Activated CD4-positive, alpha-beta T cell treated with anti-CD3 and anti-CD28 coated beads for 48 hours (primary cell): Measurements from ENCODE around the gene ZNF423.

ENCODE experiments used
- DNase-seq: peaks from one replicate; pipeline ENCODE4 v3.0.0-alpha.2; 2020

ZNF423 gene

DNA sequence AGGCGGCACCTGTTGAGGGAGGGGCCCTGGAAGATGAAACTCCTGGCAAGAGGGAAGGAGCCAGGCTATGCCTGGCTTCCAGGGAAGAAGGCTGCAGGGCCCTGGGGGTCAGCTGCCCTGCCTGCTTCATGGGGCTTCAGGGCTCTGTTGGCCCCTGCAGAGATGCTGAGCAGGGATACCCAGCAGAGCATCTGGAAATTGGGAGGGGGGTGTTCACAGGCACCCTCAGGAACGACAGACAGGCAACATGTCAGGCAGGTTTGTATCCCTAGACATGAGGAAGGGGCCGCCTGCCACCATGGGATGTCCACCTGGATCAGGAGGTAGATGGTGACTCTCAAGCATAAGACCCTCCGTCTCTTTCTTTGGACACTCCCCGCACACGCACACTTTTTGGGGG, 13.8 kb upstream of the ZNF423 start:
- no peak for DNase-seq

DNA sequence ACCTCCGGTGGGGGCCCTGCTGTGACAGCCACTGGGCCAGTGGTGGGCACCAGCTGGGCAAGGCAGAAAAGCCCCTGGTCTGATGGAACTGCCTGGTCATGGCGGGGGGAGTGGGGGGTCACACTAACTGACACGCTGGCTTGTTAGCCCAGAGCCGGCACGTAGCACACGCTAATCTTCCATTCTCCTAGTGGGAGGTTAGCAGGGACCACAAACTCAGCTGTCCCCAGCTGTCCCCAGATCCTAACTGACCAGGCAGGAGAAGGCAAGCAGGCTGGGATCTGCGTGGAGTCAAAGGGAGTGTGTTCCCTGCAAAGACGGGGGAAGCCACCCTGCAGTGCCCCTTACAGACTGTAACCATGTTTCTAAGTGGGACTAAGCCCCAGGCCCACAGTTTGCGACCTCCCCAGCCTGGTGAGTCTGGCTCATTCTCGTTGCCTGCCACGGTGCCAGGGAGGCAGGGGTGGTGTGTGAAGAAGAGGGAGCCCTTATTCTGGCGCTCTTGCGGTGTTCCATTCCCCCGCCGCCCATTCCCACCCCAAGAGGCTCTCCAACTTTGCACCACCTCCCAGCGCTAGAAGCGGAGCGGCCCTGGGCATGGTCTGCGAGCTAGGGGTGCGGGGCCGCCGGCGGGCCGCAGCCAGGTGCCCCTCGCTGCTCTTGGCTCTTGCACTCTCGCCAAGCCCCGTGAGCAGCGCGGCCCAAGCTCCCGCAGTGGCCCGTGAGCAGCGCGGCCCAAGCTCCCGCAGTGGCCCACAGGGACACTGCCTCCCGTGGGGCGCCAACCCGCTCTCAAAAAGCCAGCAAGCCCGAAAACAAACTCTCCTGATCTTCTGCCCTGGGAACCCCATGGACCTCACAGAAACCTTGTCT, 12.1 kb upstream of the ZNF423 start:
- no peak for DNase-seq

DNA sequence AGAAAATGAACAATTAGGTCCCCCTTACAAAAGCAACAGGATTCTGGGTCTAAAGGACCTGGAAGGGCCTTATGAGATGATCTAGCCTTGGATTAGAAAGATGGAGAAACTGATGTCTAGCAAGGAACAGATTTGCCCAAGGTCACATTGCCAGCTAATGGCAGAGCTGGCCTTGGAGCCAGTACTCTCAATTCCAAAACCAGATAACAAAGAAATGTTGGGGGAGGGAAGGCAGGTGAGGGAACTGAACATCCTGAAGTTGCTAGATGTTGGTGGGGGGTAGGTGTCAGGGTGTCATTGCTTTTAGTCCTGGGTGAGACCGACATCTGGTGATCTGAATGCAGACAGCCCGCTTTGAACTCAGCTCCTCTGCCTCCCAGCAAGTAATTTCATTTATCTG, 11.3 kb upstream of the ZNF423 start:
- no peak for DNase-seq

DNA sequence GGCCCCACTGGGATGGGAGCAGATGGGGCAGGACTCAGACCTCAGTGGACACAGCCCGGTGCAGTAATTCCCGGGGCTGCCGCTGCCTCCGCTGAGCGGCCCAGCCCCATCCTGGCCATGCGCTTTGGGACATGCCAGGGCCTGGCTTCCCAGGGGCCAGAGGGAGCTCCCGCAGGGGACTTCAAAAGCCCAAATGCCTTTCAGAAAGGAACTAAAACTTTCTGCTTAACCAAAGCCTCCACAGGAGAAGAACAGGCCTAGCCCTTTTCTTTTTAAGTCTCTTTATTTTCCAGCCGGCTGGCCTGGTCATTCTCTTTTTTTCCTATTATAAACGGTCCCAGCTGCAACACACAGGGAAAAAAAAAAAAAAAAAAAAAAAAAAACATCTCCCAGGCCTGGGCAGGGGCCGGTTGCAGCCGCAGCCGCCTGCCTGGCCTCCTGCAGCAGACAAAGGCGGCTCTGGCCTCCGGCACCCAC, 10.7 kb upstream of the ZNF423 start:
- no peak for DNase-seq

DNA sequence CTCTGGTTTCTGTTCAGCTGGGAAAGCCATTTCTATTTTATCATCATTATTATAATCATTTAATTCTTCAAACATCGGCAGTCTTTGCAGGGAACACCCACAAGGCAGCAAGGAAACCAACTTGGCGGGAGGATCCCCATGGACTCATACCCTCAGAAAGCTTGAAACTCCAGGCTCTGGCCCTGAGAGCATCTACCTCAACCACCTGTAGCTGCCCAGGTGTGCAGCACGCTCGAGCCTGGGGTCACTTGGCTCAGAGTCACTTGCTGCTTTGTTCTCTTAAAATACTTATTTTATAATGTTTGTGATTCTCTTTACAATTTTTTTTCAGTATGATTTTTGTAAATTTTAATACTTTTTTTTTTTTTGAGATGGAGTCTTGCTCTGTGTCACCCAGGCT, 6.8 kb upstream of the ZNF423 start:
- no peak for DNase-seq

DNA sequence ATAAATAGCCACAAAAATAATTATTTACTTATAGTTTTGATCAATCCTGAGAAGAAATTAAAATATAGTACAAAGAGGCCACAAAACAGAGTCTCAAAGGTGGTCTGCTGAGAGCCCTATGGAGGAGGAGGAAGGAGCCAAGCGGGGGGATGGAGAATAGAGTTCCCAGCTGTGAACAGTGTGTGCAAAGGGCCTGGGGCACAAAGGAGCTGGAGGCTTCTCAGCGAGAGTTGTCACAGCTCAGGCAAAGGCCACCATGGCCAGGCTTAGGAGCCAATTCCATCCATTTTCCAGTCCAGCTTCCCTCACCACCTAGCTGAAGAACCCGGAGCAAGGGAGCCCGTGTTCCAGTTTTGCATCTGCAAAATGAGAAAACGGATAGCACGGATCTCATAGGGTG, 5.4 kb upstream of the ZNF423 start:
- DNase-seq, result no peak

DNA sequence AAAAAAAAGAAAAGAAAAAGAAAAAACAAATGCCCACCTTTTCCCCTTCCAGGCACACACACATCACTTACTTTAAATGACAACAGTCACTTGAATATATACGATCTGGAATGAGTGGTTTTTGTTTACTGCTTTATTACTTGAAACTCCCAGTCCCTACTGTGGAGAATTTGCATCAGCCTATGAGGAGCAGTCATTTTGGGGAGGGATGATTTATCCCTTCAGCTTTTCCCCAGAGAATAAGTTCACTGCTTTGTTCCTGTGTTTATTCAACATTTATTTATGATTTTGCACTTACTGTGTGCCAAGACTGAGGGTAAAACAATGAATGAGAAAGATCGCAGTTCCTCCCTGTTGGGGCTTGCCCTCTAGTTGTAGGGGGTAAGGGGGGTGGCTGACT, 4.7 kb upstream of the ZNF423 start:
- DNase-seq, result no peak

DNA sequence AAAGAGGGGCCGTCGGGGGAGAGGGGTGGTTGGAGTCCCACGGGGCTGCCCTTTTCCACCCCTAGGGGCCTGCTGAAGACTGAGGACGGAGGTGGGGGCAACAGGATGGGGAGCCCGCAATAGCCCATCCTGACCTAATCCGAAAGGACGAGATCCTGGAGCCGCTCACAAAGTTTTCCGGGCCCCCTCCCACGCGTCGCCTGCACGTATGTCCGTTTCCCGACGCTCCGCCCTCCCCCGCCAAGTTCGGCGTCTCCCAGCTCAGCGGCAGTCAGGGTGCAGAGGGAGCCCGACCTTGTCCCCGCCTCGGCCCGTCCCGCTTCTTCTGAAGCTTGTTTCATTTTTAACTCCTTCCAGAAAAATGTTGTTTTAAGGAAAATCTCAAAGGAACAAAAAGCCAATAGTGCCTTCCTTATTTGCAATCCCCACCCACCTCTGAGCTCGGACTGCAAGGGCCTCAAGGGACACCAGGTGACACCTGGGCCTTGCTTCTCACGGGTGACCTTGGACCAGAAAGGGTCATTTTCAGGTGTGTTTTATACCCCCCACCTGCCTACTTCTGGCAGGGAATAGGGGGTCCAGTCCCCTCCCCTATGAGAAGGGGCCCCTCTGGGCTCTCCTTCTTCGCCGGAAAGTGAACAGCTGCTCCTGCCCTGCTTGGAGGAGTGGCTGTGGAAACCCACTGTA, 3.4 kb upstream of the ZNF423 start:
- no peak for DNase-seq

DNA sequence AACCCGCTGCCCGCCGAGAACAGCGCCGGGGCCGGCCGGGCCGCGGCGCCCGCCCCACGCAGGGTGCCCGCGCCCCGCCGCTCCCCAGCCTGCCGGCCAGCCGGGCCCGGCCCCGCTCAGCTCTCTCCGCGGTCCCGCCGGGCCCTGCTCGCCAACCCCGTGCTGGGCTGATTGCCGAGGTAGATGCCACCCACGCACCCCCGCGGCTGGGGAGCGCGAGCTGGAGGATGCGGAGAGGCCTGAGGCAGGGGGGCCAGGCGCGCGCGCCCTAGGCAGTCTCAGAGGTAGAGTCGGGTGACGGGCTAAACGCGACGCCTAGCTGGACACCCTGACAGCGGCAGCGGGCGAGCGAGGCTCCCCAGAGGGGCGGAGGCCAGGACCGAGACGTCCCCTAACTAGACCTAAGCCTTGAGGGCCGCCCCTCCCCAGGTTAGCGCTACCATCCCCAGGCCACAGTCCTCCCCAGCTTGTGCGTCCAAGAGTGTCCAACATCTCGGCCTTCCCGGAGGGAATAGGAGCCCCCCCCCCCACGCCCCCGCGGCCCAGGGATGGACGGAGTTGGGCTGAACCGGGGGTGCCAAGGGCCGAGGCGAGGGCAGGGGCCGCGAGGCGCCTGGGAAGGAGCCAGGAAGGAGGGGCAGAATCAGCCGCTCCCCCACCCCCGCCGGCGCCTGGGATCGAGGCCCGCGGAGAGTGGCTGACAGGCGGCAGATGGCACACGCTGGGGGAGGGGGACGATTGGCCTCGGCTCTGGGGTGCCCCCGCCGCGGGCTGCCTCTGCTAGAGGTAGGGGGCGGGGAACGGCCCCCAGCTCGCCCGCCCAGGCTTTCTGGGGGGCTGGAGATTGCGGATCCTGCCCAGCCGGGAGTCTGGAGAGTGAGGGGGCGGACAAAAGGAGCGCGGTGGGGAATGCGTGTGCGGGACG, 2.5 kb upstream of the ZNF423 start:
- peak; percentile 61 for DNase-seq

DNA sequence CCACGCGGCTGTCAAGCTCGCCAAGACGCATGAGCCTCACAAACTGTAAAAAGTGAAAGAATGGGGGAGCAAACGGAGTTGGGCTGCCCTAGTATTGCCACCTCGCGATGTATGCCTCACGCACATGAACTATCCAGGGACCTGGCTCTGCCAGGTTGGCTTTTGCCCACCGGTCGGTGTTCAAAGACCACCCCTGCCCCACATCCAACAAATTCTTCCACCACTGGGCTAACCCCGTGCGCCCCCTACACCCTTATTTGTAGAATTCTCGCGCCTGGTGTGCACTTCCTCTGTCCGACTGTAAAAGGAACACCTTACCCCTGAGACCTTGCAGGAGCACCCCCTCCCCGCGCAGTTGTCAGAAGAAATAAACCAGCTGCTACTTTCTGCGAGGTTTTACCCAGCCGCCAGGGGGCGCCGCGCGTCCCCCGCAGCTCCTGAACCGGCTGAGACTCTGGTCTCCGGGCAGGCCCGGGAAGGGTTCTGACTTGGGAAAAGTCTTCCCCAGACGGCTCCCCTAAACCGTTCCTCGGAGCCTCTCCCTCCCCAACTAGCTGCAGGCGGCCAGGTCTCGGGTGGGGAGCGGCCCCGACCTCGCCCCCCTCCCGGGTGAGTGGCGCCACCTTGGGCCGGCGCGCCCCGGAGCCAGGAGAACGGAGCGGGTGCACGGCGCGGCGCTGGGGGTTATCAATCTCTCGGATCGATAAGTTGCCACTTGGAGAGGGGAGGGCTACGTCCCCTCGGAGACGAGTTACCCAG, 1.7 kb upstream of the ZNF423 start:
- peak; percentile 66 for DNase-seq

DNA sequence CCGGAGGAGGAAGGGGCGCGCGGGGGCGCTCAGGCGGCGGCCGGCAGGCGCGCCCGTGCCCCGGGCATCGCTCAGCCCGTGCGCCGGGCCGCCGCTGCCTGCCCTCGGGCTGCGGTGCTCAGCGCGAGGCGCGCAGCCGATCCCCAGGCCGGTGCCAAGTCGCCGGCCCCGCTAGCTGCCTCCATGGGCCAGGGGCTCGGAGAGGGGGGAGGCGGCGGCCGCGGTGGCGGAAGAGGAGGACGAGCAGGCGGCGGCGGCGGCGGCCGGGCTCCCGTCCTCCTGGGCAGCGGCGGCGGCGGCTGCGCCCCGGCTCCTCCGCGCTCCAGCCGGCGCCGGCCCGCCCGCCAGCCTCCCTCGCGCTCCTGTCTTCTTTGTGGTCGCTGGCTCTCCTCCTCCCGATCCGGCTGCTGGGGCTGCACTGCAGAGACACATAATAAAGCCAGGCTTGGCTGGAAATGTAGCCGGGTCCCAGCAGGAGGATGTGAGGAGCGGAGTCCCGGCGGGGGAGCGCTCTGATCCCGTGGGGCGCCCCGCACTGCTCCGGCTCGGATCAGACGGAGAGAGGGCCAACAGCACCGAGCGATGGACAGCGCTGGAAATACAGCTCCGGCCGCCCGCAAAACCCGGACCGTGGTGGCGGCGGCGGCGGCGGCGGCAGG, 889 bp upstream of the ZNF423 start:
- DNase-seq, result peak; percentile 39

DNA sequence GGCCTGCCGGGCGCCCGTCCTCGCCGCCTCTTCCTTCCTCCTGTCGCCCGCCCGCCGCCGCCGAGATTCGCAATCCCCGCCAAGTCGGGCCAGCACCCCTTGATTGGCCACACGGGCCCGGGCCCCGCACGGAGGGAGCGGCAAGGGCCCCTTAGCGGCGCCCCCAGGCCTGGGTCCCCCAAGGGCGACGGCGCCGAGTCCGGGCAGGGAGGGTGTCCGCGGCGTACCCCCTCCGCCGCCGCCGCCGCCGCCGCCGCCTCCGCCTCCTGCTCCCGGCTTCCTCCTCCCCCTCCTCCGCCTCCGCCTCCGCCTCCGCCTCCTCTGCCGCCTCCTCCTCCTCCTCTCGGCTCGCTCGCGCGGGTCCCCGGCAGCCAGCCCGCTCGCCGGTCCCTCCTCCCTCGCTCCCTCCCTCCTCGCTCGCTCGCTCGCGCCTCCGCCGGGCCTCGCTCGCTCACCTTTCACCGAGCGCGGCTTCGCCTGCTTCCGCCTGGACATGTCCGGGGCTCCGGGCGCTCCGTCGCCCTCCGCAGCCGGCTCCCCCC, 561 bp downstream of the ZNF423 start:
- peak; percentile 38 for DNase-seq

DNA sequence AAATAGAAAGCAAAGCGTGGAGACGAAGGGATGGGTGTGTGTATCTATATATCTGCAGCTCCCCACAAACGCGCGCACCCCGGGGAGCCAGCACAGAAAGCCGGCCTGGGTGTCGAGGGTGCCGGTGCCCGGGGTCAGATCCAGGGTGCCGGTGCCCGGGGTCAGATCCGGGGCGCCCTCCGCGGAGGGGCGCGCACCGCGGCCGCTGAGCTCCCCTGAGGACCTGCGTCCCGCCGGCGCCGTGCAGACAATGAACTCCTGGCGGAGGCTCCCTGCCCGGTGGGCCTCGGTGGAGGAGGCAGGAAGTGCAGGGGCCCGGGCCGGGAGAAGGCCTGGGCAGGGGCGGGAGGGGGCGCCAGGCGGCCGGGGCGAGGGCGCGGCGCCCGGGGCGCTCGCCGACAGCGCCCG, 1.1 kb downstream of the ZNF423 start:
- DNase-seq, result no peak

DNA sequence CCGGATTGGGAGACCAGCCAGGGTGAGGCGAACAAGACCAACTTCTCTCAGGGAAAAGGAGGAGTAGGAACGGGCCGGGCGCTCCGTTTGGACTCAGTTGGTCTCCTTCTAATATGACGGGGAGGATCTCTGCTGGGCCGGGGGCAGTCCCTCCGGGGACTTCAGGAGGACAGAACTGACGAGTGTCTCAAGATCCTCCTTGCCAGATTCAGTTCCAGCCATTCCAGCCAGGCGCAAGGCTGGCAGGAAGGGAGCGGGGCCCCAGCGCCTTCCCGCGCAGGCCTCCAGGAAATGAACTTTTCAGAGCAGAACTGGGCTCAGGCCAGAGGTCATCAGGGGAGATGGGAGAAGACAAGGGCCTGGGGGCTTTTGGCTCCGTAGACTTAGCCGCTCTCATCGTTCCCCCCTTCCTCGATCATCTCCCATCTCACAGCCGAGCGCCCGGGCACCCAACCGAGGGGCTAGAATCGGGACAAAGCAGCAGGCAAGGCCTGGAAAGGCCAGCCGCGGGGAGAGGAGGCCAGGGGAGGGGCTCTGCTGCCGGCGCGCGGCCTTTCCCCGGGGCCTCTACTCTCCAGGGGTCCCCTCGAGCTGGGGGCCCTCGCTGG, 1.6 kb downstream of the ZNF423 start:
- DNase-seq, result no peak

DNA sequence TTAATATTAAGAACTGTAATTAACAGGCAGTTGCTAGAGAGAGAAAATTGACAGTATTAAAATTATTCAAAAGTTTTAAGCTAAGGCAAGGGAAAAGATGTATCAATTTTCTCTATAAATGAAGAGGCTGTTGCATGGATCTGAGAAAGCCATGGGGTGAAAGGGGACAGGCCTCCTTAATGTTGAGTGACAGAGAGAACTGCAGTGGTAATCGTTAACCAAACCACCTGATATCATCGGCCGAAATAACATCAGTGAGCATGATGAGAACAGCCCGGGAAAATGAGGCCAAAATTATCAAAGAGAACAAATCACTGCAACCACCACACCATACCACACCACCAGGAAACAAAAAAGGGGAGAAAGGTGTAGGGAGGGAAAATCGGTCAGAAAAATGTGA, 3.6 kb downstream of the ZNF423 start:
- no peak for DNase-seq

DNA sequence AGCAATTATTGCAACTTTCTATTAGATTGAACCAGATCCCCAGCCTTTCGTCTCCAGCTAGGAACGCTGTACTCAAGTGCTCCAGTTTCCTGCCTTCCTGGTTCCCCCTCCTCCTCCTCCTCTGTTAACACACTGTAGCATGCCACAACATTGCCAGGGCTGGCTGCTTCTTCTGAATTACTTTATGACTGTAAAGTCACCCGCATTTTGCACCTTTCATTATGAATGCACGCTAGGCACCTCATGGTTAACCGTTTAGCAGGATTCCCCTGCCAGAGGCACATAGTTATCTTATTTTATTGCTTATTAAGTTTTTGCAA, 4.5 kb downstream of the ZNF423 start:
- no peak for DNase-seq

DNA sequence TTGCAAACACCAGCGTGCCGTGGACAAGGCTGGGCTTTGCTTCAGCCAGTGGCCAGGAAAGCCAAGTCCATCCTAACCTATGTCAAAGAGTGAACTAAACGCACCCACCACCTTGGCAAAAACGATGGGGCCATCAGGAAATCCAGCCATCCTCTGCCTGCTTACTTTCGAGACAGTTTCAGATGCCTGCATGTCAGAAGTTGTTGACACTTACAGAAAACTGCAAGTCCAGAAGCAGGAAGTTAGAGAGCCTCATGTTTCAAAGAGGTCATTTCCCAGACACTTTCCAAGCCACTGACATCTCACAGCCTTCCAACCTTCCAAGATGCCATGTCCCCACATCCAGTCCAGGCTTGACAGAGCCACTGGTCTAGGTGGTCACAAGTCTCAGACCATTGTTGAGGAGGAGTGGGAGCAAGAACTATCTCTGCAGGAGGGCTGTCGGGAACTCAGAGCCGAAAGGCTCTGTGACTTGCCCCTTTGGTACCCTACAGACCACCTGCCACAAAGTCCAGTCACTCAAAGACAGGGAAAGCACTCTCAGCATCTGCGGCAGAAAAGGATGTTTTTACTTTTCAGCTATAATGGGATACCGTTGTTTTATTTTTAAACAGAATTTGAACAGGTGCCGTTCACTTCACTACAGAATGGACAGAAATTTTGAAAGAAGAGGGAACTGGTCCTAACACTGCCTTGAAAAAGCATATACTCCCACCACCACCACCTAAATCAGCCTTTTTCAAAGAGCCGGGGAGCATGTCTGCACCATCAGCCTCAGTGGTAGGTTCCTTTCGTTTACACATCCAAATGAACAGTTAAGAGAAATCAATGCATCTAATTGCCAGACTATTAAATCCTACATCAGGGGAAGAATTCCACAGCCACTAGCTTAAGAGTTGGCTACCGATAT, 5.1 kb downstream of the ZNF423 start:
- no peak for DNase-seq

DNA sequence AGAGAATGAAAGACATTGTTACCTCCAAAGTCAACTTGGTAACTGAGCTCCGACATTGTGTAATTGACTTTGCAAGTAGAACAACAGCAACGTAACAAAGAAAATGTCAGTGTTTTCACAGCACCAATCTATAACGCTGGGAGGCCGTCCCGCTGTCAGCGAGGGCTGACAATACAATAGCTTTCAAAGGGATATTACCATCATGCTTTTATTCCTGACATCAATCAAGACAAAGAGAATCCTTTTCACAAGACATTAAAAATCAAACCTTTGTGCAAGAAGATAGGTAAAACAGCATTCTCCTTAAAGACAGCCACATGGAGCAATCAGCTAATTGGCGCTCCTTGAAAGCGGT, 6.2 kb downstream of the ZNF423 start:
- no peak for DNase-seq

DNA sequence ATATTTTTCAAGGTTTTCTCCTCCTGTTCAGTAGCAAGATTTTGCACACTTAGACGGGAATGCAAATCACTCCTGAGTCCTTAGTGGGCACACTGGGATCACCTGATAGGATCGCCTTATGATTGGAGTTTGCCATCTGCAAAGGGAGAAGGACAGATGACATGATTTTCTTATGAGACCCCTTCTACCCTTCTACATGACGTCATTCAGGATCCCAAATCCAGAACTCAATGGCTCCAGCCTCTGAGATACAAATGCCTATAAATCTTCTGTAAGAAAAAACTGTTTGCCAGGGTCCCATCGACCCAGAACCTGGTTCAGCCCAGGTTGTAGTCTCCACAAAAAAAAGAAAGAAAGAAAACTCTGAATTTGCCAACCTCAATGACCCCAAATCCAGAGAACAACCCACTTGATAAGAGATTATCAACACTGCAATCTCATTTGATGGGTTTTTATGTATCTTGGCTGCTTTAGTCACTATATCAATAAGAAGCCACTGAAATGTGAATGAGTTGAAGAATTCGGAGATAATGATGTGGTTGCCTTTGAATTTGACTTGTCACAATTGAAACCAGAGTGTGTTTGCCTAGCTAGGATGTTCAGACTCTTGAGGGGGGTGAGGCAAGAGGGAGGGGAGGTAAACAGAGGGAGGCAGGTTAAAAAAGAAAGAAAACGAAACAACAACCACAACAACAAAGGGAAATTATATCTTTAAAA, 6.7 kb downstream of the ZNF423 start:
- no peak for DNase-seq

DNA sequence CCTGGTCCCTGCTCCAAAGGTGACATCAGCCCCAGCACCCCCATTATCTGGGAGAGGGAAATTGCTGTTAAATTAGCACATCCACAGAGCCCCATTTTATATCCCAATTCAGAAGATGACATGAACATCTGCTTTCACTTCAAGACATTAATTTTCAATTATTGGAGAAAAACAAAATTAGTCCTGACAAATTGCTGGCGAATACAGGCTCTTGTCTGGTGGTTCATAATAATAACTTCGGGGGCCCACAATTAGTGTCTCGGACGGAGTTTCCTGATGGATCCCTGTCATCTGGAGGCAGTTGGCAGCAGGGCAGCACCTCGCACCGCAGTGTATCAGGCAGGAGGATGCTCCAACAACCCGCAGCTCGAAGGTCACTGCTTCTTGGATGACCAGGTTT, 7.4 kb downstream of the ZNF423 start:
- DNase-seq, result no peak
